ENCODE measurements around the gene LRRC4C. TPM values are rescaled to one million over a fixed set of nuclear protein-coding genes. Genes with fewer than 3 reads are reported as not detected.

LRRC4C gene
- total and polyA plus RNA-seq, 2 donors (not counting 3 experiments of a cell fraction or from before 2014, with no cell fraction given) = not detected

- ChIA-PET CTCF (no interaction called here), POLR2A (no interaction called here)
- intact Hi-C loops (cut with micrococcal nuclease) = no loop called here
- no peaks in the 10 kb centered on the region for H3K79me2 ChIP-seq (ENCODE audit: control insufficient read depth, insufficient read depth, low read length)
- no peak overlapping the region for H3K4me3 ChIP-seq (replicated peaks in 1 of 3; ENCODE audit: insufficient read depth in 1 of 3, low read depth in 1 of 3, low read length in 3 of 3)
- H3K36me3 ChIP-seq (ENCODE audit: control insufficient read depth in 2 of 2, extremely low read depth in 1 of 2, insufficient read depth in 2 of 2, low read length in 2 of 2) = no peaks in the 10 kb centered on the region
- no peaks in the 10 kb centered on the region for H4K20me1 ChIP-seq (replicated peaks; ENCODE audit: control insufficient read depth, extremely low read depth, insufficient read depth, low read length)
- no peaks in the 10 kb centered on the region for H3K9me3 ChIP-seq (replicated peaks; ENCODE audit: control insufficient read depth, insufficient read depth, low read length)
- no peak overlapping the region for H3K27ac ChIP-seq (ENCODE audit: insufficient read depth, low read depth, low read length)
- dilution Hi-C loops (cut with MboI; ENCODE audit: extremely low pct_ligation_motif_present, low sequenced_read_pairs) = no loop called here
- no peak overlapping the region for H3K4me2 ChIP-seq (ENCODE audit: insufficient read depth, low read length)
- TF ChIP-seq JUN (IDR thresholded peaks at IDR 0.05; ENCODE audit: borderline replicate concordance, insufficient read depth, insufficient read length, low read depth) (no peak), GATA2 (IDR thresholded peaks at IDR 0.05; ENCODE audit: insufficient read depth, insufficient read length, low read depth, low read length) (no peak), POLR2AphosphoS5 (IDR thresholded peaks at IDR 0.05; ENCODE audit: insufficient read depth, low read depth, low read length) (no peak), EZH2 (IDR thresholded peaks at IDR 0.05; ENCODE audit: borderline replicate concordance, low read depth, low read length, severe bottlenecking) (no peak), POLR2A (IDR thresholded peaks at IDR 0.05; ENCODE audit: low read depth, low read length) (no peak), MYC (IDR thresholded peaks at IDR 0.05; ENCODE audit: low read depth, low read length) (no peak), MAX (IDR thresholded peaks at IDR 0.05; ENCODE audit: insufficient read depth, insufficient read length) (no peak), FOS (IDR thresholded peaks at IDR 0.05; ENCODE audit: borderline replicate concordance, insufficient read depth, low read length) (no peak)
- TF ChIP-seq, protein P1, sequence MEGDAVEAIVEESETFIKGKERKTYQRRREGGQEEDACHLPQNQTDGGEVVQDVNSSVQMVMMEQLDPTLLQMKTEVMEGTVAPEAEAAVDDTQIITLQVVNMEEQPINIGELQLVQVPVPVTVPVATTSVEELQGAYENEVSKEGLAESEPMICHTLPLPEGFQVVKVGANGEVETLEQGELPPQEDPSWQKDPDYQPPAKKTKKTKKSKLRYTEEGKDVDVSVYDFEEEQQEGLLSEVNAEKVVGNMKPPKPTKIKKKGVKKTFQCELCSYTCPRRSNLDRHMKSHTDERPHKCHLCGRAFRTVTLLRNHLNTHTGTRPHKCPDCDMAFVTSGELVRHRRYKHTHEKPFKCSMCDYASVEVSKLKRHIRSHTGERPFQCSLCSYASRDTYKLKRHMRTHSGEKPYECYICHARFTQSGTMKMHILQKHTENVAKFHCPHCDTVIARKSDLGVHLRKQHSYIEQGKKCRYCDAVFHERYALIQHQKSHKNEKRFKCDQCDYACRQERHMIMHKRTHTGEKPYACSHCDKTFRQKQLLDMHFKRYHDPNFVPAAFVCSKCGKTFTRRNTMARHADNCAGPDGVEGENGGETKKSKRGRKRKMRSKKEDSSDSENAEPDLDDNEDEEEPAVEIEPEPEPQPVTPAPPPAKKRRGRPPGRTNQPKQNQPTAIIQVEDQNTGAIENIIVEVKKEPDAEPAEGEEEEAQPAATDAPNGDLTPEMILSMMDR (IDR thresholded peaks at IDR 0.05; ENCODE audit: extremely low read depth in 1 of 2, insufficient read depth in 1 of 2, low read depth in 1 of 2, low read length in 2 of 2) = no peak
- no peak overlapping the region for H3K9ac ChIP-seq (replicated peaks; ENCODE audit: extremely low read depth, insufficient read depth, low read length)
- DNase-seq (ENCODE audit: low read depth, low spot score) (no peak), FAIRE-seq (no peak)
- H3K27me3 ChIP-seq (ENCODE audit: control insufficient read depth in 2 of 2, insufficient read depth in 2 of 2, low read length in 2 of 2) = no peaks in the 10 kb centered on the region
- no TSS peak for BruUV-seq (replicated peaks)
- no peaks in the 10 kb centered on the region for H3K4me1 ChIP-seq (ENCODE audit: control insufficient read depth, extremely low read depth, insufficient read depth, low read length)
- no peaks in the 10 kb centered on the region for H3K9me1 ChIP-seq (replicated peaks; ENCODE audit: control insufficient read depth, extremely low read depth, insufficient read depth, low read length)
- H2AFZ ChIP-seq (ENCODE audit: low read depth, low read length) = no peak overlapping the region
Observed at GRCh38 chr11:40215556-40215955, 1243.9 kb downstream of the LRRC4C start.

Data from endothelial cell of umbilical vein (primary cell).